GM23248 (cell line): Measurements from ENCODE around the gene SPAM1.

Source experiments
- EZH2 ChIP-seq: fragments of 200-600 bp; sonication (generic); IDR thresholded peaks from 2 replicates; pipeline ENCODE4 v1.6.1; 2018; ENCODE audit warnings: antibody characterized with exemption, mild to moderate bottlenecking; ENCODE audit not compliant: insufficient read depth, poor library complexity, severe bottlenecking
- EZH2phosphoT487 ChIP-seq: fragments of 200-600 bp; sonication (generic); IDR thresholded peaks from 2 replicates; pipeline ENCODE4 v1.6.1; 2018; ENCODE audit warnings: antibody characterized with exemption, moderate library complexity, mild to moderate bottlenecking, low read depth; ENCODE audit not compliant: insufficient read depth

DNA sequence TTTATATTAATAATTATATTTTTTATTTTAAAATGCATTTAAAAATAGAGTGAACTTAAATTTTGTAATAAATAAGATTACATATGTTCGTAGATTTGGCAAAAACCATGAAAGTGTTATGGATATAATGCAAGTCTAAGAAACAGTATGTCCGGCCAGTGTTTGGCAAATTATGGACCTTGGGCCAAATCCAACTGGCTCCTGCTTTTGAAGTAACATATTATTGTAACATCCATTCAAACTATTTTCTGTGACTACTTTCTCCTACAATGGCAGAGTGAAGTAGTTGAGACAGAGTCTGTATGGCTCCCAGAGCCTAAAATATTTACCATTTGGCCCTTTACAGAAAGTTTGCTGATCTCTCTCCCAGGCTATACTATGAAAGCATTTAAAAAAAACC lies 69.0 kb downstream of the SPAM1 start:
- no peak for TF ChIP-seq EZH2
- TF ChIP-seq EZH2phosphoT487: no peak
